Hepatic stellate cell (primary cell): ENCODE data around the gene RASGEF1C.

ENCODE experiments used
- DNase-seq: peaks from one replicate; pipeline ENCODE4 v3.0.0; 2011; ENCODE audit warnings: low spot score

The RASGEF1C gene

DNA sequence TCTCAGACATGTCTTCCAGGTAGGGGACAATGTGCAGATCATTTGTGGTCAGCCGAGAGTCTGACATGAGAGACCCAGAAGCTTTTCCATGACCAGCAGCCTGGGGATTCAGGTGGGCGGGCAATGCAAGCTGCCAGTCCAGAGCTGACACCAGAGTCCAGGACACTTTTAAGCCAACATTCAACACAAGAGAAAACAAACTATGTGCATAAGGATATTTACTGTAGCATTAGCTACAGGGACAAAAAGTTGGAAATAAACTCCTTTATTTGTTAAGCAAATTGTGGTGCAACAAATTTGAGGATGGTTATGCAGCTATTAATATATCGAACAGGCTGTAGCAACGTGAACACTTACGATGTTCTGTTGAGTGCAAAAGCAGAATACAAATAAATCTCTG, 127.5 kb downstream of the RASGEF1C start:
- no peak for DNase-seq

- no peak for DNase-seq
Observed at GRCh38 chr5:180080486-180081280, 128.3 kb downstream of the RASGEF1C start.

DNA sequence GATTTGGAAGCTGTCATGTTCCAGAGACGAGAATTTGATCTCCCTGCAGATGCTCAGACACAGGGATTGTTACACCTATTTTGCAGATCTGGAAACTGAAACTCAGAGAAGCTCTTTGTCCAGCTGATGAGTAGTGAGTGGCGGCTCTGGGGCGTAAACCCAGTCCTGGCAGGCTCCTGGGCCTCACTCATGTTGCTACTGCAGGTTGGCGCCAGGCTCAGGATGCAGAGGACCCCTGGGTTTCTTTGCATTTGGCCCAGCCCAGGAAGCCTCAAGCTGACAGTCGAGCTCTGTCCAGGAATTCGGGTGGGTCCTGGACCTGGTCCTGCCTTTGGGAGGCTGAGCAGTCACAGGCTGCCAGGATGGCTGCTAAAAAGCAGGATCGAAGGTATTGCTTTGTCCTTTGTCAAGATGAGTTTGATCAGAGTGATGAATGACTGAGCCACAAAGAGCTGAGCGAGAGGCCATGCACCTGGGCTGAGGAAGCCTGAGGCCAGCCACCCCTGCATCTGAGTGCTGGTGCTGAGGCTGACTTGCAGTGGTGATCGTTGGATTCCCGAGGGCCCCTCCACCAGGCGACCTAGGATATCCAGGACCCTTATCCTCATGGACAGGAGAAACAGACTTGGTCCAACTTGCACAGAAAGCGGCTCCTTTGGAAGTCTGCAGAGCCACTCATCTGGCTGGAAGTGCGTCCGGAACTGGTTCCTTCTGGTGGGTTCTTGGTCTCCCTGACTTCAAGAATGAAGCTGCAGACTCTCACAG, 129.1 kb downstream of the RASGEF1C start:
- no peak for DNase-seq

- DNase-seq: no peak
Observed at GRCh38 chr5:180078348-180078747, 130.7 kb downstream of the RASGEF1C start.

DNA sequence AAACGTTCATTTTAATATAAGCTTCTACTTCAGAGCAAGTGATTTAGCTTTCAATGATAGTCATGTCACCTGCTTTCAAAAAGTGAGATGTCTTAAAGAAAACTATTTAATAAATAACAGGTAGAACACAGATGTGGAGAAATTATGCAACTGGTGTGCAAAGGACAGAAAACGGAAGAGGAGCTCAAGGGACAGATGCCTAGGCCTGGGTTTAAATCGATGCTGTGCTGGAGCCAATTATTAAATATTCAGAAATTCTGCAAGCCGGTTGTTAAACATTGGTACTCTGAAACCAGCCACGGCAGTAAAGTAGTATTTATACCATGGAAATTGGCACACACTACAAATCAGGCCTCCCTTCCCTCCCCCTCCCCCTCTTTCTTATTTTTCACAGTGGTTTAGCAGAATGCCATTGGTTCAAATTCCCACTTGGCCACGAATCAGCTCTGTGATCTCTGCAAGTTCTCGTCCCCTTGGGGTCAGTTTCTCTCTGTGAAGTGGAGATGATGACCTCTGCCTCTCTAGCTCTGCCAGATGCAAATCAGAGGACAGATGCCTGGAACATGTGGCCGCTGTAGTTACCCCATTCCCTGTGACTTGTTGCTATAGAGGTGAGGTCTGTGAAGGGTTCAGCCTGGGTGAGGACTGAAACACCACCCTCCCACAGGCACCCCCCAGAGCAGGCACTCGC, 131.3 kb downstream of the RASGEF1C start:
- no peak for DNase-seq

DNA sequence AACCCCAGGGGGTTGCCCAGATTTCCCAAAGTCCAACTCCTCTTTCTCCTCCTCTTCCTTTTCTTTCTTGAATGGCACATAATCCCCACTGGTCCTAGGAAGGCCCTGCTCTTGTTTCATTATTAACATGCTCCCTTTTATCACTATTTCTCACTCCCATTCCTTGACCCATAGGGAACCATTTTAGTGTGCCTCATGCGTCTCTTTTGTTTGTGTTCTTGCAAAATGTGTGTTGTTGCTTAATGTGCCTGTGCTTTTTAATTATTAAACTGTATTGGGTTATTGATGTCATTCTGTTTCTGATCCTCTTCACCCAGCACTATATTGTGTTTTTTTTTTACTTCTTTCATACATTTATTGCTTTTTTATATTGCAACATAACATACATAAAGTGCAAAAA, 133.3 kb downstream of the RASGEF1C start:
- no peak for DNase-seq

- DNase-seq: no peak
Observed at GRCh38 chr5:180074462-180074861, 134.5 kb downstream of the RASGEF1C start.

- DNase-seq: no peak
Observed at GRCh38 chr5:180072556-180072955, 136.5 kb downstream of the RASGEF1C start.

- DNase-seq: no peak
Observed at GRCh38 chr5:180072256-180072548, 136.8 kb downstream of the RASGEF1C start.

- peak; percentile 91 for DNase-seq
Observed at GRCh38 chr5:180071531-180072255, 137.3 kb downstream of the RASGEF1C start, which contains the start of gene RNF130. Gene RNF130, minus strand, starts transcription at chr5:180071759. Its CDS starts 57 bp downstream, at chr5:180071702.

GRCh38 chr5:180070756-180071530, 138.1 kb downstream of the RASGEF1C start:
- peak; percentile 44 for DNase-seq

GRCh38 chr5:180069589-180070247, 139.3 kb downstream of the RASGEF1C start:
- DNase-seq: no peak

DNA sequence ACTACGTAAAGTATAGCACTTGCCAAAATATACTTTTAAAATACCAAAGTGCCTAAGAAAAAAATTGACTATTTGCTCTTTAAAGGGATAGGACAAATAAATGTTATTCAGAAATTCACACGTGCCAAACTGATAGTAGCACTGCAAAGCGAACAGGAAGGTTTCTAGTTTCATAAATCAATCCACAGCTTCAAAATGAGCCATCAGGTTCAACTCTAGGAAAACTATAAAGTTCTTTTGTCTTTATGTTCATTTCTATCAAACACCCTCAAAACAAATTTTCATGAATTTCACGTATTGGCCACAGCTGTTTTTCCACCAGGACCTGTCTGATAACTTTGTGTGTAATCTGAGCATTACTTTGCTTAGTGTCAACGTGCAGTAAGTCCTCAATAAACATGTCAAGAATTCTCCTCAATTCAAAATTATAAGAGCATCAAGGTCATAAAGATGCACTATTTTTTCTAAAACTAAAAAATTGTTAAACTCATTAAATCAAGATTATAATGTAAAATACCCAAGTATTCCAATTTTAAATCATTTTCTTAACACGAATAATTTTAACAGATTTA, 140.4 kb downstream of the RASGEF1C start:
- no peak for DNase-seq

DNA sequence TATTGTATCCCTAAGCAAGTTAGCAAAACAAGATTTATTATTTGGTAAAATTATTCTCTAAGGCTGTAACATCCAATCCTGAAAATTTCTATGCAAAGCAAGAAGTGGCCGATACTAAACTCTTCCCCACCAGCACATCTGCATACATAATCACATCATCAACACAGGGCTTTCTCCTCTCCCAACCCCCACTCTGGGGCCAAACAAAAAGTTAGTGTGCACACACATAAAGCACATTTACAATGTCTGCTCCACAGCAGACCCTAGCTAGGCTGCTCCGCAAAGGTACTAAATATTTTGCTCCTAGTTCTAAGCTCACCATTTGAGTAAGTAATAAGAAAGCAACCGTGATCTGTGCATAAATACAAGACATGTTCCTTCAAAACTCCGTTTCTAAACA, 141.0 kb downstream of the RASGEF1C start:
- no peak for DNase-seq

- DNase-seq: no peak
Observed at GRCh38 chr5:180060192-180060591, 148.8 kb downstream of the RASGEF1C start.

GRCh38 chr5:180059326-180059725, 149.7 kb downstream of the RASGEF1C start:
- DNase-seq: no peak

GRCh38 chr5:180056153-180056552, 152.9 kb downstream of the RASGEF1C start:
- DNase-seq: no peak

- DNase-seq: no peak
Observed at GRCh38 chr5:180054226-180054625, 154.8 kb downstream of the RASGEF1C start.

DNA sequence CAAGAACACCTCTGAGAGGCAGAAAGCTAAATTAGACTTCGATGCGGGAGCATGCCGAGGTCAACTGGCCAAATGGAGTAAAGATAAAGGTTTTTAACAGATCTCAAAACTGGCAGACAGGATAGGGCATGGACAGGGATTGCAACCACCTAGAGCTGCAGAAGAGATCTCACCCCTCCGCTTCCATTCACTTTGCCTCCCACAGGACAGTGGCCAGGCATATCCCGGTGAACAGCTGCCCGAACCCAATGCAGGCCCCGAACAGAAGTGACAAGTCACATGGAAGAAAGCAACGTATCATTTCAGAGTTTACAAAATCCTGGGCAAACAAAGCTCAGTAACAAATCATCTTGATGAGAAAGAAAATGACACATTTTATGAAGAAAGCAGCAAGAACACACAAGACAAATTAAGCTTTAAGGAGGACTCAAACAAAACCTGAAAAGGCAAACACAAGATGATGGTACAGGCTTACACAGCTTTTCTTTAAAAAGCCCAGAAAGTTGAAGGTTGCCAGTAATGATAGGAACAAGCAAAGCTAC, 155.9 kb downstream of the RASGEF1C start:
- DNase-seq: no peak

DNA sequence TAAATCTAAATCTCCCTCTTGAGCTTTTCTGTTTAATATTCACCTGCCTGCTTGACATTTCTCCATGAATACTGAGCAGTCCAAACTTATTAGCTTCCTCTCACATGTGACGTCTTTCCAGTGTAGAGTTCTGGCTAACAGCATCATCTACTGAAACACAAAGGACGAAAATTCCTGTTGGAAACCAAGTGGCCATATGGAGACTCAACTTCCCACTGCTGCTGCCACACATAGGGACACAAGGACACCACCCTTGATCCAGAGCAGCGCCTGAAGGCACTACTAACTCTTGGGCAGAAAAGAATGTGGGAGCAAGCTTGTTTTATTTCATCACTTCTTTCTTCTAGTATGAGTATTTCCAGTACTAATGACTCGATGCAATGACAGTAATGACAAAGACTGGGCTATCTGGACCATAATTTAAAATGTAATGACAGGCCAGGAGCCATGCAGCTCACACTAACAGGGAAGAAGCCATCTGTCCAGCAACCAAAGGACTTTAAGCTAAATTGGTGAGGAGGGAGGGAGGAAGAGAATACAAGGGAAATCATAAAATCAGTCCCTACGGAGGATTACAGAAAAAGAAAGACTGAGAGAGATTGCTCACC, 156.7 kb downstream of the RASGEF1C start:
- no peak for DNase-seq
